ENCODE data around the gene ANKRD34A. TPM values are rescaled to one million over a fixed set of nuclear protein-coding genes. Genes with fewer than 3 reads are reported as not detected.
A peak's percentile ranks its signal among the peaks of the same experiment; 100 is the strongest.

The ANKRD34A gene
- 0.35 and 2.2 TPM in 2 replicates for total RNA-seq (2014; rRNA removed; shearing (Covaris generic))
- 0.09 and 0.16 TPM in 2 replicates for polyA plus RNA-seq (2016; fragmentation: Nextera tagmentation; extraction: Ambion mirVana)
- long read RNA-seq, partial matches to known transcripts: 1 of 1 reads
- long read RNA-seq, other reads (novel, unspliced or antisense): 0 of 1 reads

DNA sequence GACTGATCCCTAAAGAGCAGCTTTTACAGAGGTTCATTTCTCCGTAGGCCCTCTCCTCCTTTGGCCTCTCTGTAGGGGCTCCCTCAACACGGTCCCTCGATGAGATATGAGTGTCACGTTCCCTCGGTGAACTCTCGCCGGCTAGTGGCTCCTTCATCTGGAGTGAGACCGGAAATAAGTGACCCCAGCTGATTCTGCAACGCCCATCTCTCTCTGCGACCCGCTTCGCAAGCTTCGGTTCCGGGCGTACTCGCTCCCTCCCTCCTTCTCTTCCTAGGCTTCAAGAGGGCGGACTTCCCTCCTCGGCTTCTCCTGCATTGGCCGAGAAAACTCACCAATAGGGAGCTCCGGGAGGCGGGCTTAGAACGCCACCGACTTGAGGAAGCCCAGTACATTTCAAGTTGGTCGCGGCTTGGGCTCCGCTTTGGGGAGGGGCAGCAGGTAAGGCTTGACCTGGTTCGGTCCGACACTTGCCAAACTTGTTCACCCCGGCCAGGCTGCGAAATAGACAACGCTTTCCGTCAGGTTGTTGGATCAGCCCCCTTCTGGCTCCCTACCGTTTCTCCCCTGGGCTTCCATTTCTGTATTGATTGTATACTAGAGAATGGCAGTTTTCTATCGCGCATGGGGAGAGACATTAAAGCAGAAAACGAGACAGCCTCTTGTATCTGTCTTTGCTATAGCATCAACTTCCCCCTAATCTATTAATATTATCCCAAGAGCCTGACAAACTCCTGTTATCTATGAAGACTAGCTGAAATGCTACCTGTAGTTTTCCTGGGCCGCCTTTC is at the start of gene ANKRD34A, which contains the start of gene POLR3GL:
Gene ANKRD34A (minus strand): TSS at position 248 of the 791 bp plus-strand sequence. CDS start 2,816 bp downstream, outside the sequence.
Gene POLR3GL (plus strand): TSS at position 363 of the 791 bp plus-strand sequence. CDS start 10,176 bp downstream, outside the sequence.
- Mint-ChIP-seq H3K9me3 (peaks cover 7% of the 10 kb centered on the region), H3K4me3 (peak within 1 kb of the TSS; percentile 92), H3K4me1 (peaks cover 19% of the 10 kb centered on the region), H3K27me3 (ENCODE audit: insufficient read depth, low read depth, poor library complexity) (peaks cover 50% of the 10 kb centered on the region), H3K27ac (peak within 1 kb of the TSS; percentile 38; the same call in 1 of the 2 replicates), H3K36me3 (ENCODE audit: low read depth) (peaks cover 3% of the 10 kb centered on the region; the same call in 2 of the 3 replicates)
- peak within 1 kb of the TSS; percentile 76 for H3K4me2 ChIP-seq
- ATAC-seq (peak; percentile 77), DNase-seq (ENCODE audit: low spot score) (peak; percentile 99)
- H3K79me2 ChIP-seq (replicated peaks; ENCODE audit: insufficient read depth): no peaks in the 10 kb centered on the region
- H4K20me1 ChIP-seq (replicated peaks; ENCODE audit: insufficient read depth): no peaks in the 10 kb centered on the region
- H2AFZ ChIP-seq: peak within 1 kb of the TSS; percentile 72
- H3K27me3 ChIP-seq (ENCODE audit: insufficient read depth): peaks cover 45% of the 10 kb centered on the region
- no peaks in the 10 kb centered on the region for H3K9me2 ChIP-seq (ENCODE audit: insufficient read depth)
- peak within 1 kb of the TSS; percentile 90 for H3K4me3 ChIP-seq
- 0 out of 2 replicates have a peak, but pooled peaks cover 4% of the 10 kb centered on the region for H3F3A ChIP-seq (replicated peaks; ENCODE audit: low read depth)
- no peak within 1 kb of the TSS for H3K27ac ChIP-seq (ENCODE audit: low read depth)
- peaks cover 23% of the 10 kb centered on the region for H3K4me1 ChIP-seq (ENCODE audit: insufficient read depth)
- H3K36me3 ChIP-seq (ENCODE audit: insufficient read depth): no peaks in the 10 kb centered on the region
- peak; percentile 69 for TF ChIP-seq POLR2AphosphoS5 (IDR thresholded peaks at IDR 0.05; ENCODE audit: low read depth)
- no peak for TF ChIP-seq STAT1 (IDR thresholded peaks at IDR 0.05; ENCODE audit: unreplicated experiment)

DNA sequence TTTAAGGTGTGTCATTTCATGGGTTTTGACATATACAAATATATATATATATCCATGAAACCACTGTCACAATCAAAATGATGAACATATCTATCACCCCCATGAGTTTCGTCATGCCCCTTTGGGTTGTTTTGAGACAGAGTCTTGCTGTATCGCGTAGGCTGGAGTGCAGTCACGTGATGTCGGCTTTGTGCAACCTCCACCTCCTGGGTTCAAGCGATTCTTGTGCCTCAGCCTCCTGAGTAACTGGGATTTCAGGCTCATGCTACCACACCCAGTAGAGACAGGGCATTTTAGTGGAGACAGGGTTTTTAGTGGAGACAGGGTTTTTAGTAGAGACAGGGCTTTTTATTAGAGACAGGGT is 49.2 kb upstream of the ANKRD34A start:
- no peak overlapping the region for H2AFZ ChIP-seq
- H3F3A ChIP-seq (replicated peaks; ENCODE audit: low read depth): no peaks in the 10 kb centered on the region
- H3K79me2 ChIP-seq (replicated peaks; ENCODE audit: insufficient read depth): no peaks in the 10 kb centered on the region
- H3K36me3 ChIP-seq (ENCODE audit: insufficient read depth): no peaks in the 10 kb centered on the region
- Mint-ChIP-seq H3K36me3 (ENCODE audit: low read depth) (no peaks in the 10 kb centered on the region), H3K9me3 (no peaks in the 10 kb centered on the region), H3K4me1 (no peaks in the 10 kb centered on the region), H3K27ac (no peak overlapping the region), H3K27me3 (ENCODE audit: insufficient read depth, low read depth, poor library complexity) (peaks cover 3% of the 10 kb centered on the region), H3K4me3 (no peak overlapping the region)
- H3K4me3 ChIP-seq: no peak overlapping the region
- DNase-seq (ENCODE audit: low spot score): no peak
- no peaks in the 10 kb centered on the region for H3K9me2 ChIP-seq (ENCODE audit: insufficient read depth)
- peaks cover 1% of the 10 kb centered on the region; the same call in 1 of the 2 replicates for H3K4me1 ChIP-seq (ENCODE audit: insufficient read depth)
- ATAC-seq: no peak
- peaks cover 19% of the 10 kb centered on the region for H3K27me3 ChIP-seq (ENCODE audit: insufficient read depth)
- H4K20me1 ChIP-seq (replicated peaks; ENCODE audit: insufficient read depth): no peaks in the 10 kb centered on the region
- TF ChIP-seq STAT1 (IDR thresholded peaks at IDR 0.05; ENCODE audit: unreplicated experiment) (no peak), ZNF114 (CRISPR knock-in tag; IDR thresholded peaks at IDR 0.05) (no peak), ZNF331 (CRISPR knock-in tag; IDR thresholded peaks at IDR 0.05; ENCODE audit: low read depth) (no peak)
- H3K27ac ChIP-seq (ENCODE audit: low read depth): no peak overlapping the region
- H3K4me2 ChIP-seq: no peak overlapping the region

DNA sequence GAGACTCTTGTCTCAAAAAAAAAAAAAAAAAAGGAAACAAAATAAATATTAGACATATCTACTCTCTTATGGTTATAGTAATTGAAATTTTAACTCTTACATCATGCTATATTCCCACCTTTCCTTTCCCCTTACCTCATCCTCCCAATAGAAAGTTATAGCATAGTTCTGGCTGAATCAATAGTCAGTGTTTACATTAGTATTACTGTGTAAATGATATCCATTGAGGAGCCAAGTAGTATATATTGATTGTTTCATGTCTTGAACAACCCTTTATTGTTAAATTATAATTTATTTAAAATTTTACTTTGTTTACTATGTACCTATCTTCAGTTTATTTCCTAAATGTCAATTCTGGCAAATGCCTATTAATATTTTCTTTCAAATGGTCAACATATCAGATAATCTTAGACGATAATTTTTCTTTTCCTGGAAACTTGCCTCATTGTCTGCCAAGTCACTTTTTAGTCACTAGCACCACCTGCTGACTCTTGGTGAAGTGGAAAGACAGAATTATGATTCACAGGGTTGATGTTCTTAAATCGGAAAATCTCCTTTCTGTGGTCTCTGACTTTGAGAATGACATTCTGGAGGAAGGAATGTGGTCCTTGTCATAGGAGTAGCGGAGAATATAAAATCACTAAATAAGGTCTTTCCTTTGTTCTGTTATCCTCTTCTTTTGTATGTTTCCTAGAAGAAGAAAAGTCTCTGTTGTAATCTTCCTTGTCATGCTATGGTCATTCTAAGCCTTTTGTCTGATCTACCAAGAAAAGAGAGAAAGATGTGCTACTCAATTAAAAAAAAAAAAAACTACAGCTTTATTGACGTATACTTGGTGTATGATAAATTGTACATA is 48.6 kb upstream of the ANKRD34A start:
- Mint-ChIP-seq H3K36me3 (ENCODE audit: low read depth) (no peaks in the 10 kb centered on the region), H3K27ac (no peak overlapping the region), H3K4me3 (no peak overlapping the region), H3K27me3 (ENCODE audit: insufficient read depth, low read depth, poor library complexity) (no peaks in the 10 kb centered on the region), H3K4me1 (no peaks in the 10 kb centered on the region), H3K9me3 (no peaks in the 10 kb centered on the region)
- H3K4me1 ChIP-seq (ENCODE audit: insufficient read depth): no peaks in the 10 kb centered on the region
- no peaks in the 10 kb centered on the region for H3K36me3 ChIP-seq (ENCODE audit: insufficient read depth)
- H3K27me3 ChIP-seq (ENCODE audit: insufficient read depth): peaks cover 13% of the 10 kb centered on the region
- H2AFZ ChIP-seq: no peak overlapping the region
- H3K9me2 ChIP-seq (ENCODE audit: insufficient read depth): no peaks in the 10 kb centered on the region
- peak; percentile 31; the same call in 2 of the 3 replicates for ATAC-seq
- no peak overlapping the region for H3K4me3 ChIP-seq
- H3K27ac ChIP-seq (ENCODE audit: low read depth): no peak overlapping the region
- DNase-seq (ENCODE audit: low spot score): peak; percentile 78
- H4K20me1 ChIP-seq (replicated peaks; ENCODE audit: insufficient read depth): no peaks in the 10 kb centered on the region
- H3F3A ChIP-seq (replicated peaks; ENCODE audit: low read depth): no peaks in the 10 kb centered on the region
- no peak overlapping the region for H3K4me2 ChIP-seq
- no peaks in the 10 kb centered on the region for H3K79me2 ChIP-seq (replicated peaks; ENCODE audit: insufficient read depth)
- TF ChIP-seq ZNF331 (CRISPR knock-in tag; IDR thresholded peaks at IDR 0.05; ENCODE audit: low read depth) (no peak), POLR2AphosphoS5 (IDR thresholded peaks at IDR 0.05; ENCODE audit: low read depth) (no peak), ZNF114 (CRISPR knock-in tag; IDR thresholded peaks at IDR 0.05) (no peak), JUNB (IDR thresholded peaks at IDR 0.05; ENCODE audit: unreplicated experiment) (no peak), STAT1 (IDR thresholded peaks at IDR 0.05; ENCODE audit: unreplicated experiment) (no peak)
- TF ChIP-seq, protein P1, sequence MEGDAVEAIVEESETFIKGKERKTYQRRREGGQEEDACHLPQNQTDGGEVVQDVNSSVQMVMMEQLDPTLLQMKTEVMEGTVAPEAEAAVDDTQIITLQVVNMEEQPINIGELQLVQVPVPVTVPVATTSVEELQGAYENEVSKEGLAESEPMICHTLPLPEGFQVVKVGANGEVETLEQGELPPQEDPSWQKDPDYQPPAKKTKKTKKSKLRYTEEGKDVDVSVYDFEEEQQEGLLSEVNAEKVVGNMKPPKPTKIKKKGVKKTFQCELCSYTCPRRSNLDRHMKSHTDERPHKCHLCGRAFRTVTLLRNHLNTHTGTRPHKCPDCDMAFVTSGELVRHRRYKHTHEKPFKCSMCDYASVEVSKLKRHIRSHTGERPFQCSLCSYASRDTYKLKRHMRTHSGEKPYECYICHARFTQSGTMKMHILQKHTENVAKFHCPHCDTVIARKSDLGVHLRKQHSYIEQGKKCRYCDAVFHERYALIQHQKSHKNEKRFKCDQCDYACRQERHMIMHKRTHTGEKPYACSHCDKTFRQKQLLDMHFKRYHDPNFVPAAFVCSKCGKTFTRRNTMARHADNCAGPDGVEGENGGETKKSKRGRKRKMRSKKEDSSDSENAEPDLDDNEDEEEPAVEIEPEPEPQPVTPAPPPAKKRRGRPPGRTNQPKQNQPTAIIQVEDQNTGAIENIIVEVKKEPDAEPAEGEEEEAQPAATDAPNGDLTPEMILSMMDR (conservative IDR thresholded peaks at IDR 0.05; ENCODE audit: low read depth in 2 of 2): peak; percentile 85 to 90
